Gastroesophageal sphincter (tissue), 4 donors: ENCODE data around the gene GPR173. TPM values are rescaled to one million over a fixed set of nuclear protein-coding genes. Genes with fewer than 3 reads are reported as not detected.

Experiments
- ATAC-seq: fragments of 150-250 bp; one replicate; pipeline ENCODE4 v1.9.1; 2016; ENCODE audit warnings: mild to moderate bottlenecking, moderate library complexity
- H3K27ac ChIP-seq, 4 donors: fragments of 200-600 bp; sonication (generic) in 3 of 4; 1 replicate in 3 of 4; 2 replicates in 1 of 4; pipeline ENCODE4 v1.5.1; 2016 to 2019
- H3K27me3 ChIP-seq: fragments of 200-600 bp; sonication (generic); one replicate; pipeline ENCODE4 v1.5.1; 2019
- H3K36me3 ChIP-seq, 2 donors: fragments of 200-600 bp; sonication (generic); one replicate each; pipeline ENCODE4 v1.5.1; 2019; ENCODE audit warnings: control low read depth in 1 of 2
- H3K4me1 ChIP-seq, 3 donors: fragments of 200-600 bp; sonication (generic); 1 replicate in 2 of 3; 2 replicates in 1 of 3; pipeline ENCODE4 v1.5.1; 2016 to 2019; ENCODE audit warnings: control low read depth in 2 of 3
- H3K4me3 ChIP-seq, 2 donors: fragments of 200-600 bp; sonication (generic); one replicate each; pipeline ENCODE4 v1.5.1; 2019; ENCODE audit warnings: mild to moderate bottlenecking in 1 of 2, moderate library complexity in 1 of 2
- H3K9me3 ChIP-seq, 3 donors: fragments of 200-600 bp; sonication (generic); one replicate each; pipeline ENCODE4 v1.5.1; 2017 to 2019; ENCODE audit warnings: control low read depth in 2 of 3
- CTCF ChIP-seq, 4 experiments: fragments of 200-600 bp in 2 of 4; fragments of 450-650 bp in 2 of 4; sonication (generic) in 1 of 4; IDR thresholded peaks; one replicate each; pipeline ENCODE4 v1.5.1; 2017 to 2019; ENCODE audit warnings: antibody characterized with exemption in 4 of 4, mild to moderate bottlenecking in 2 of 4, moderate library complexity in 2 of 4
- EP300 ChIP-seq: sonication (generic); formaldehyde crosslinking; IDR thresholded peaks from one replicate; pipeline ENCODE4 v1.6.1; 2017; ENCODE audit warnings: antibody characterized with exemption, mild to moderate bottlenecking
- POLR2A ChIP-seq, 2 donors: fragments of 450-650 bp; IDR thresholded peaks; one replicate each; pipeline ENCODE4 v1.6.1; 2017; ENCODE audit warnings: antibody characterized with exemption in 2 of 2, mild to moderate bottlenecking in 2 of 2, moderate library complexity in 1 of 2
- POLR2AphosphoS5 ChIP-seq: sonication (generic); formaldehyde crosslinking; IDR thresholded peaks from one replicate; pipeline ENCODE4 v1.6.1; 2017; ENCODE audit warnings: antibody characterized with exemption
- WGBS, 2 donors: methylation state at CpG; one replicate each; pipeline ENCODE4 v1.1.5; 2018; ENCODE audit warnings: low coverage in 1 of 2; 5-methylcytosine and 5-hydroxymethylcytosine counted together
- total RNA-seq, 4 donors: library from RNA; depleted of rRNA; stranded (reverse); fragments of >200 nt; gene quantifications; one replicate each; pipeline ENCODE4 v1.1.0, GENCODE V29; 2016

GPR173 gene
- total RNA-seq, 4 donors from 2014 or later: 0.67 to 2.5 (median 0.99) TPM

GRCh38 chrX:53086464-53086863 lies 37.9 kb downstream of the GPR173 start:
- H3K9me3 ChIP-seq: no peaks in the 10 kb centered on the region
- peak overlapping the region; percentile 18 to 80 for H3K4me3 ChIP-seq
- H3K27me3 ChIP-seq: no peaks in the 10 kb centered on the region
- peaks cover 0 to 26% of the 10 kb centered on the region in 2 donors for H3K36me3 ChIP-seq
- peak; percentile 36 for TF ChIP-seq EP300
- no peak for TF ChIP-seq POLR2A (IDR thresholded peaks at IDR 0.05)
- peak; percentile 54 for TF ChIP-seq POLR2AphosphoS5
- TF ChIP-seq CTCF (IDR thresholded peaks at IDR 0.05): no peak
- no peak for ATAC-seq
- peak overlapping the region; percentile 89 to 96 (median 94) for H3K27ac ChIP-seq
- peaks cover 0 to 49% (median 0%) of the 10 kb centered on the region in 3 donors for H3K4me1 ChIP-seq
- 10 to 13% methylated on average over 2 to 4 of the region's 6 CpGs for WGBS, 2 donors

DNA sequence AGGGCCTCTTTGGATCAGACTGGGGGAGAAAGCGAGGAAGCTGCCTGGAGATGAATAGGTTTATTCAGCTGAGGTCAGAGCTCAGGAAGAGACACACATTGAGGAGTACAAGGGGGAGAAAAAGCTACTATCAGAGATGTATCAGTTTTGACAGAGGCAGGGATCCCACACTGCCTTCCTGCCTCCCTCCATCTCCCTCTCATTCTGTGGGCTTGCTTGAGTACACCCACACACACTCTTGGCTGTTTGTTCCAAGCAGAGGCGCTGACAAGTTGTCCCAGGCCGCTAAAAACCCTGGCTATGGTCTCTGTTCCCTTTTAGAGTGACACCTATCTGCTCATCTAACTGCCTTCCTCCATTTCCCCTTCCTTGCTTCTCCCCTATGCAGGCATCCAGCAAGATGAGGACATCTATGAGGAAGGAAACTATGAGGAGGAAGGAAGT lies 38.8 kb downstream of the GPR173 start:
- H3K36me3 ChIP-seq: peaks cover 0 to 26% of the 10 kb centered on the region in 2 donors
- WGBS, 2 donors: 80% methylated on average over 2 of the region's 3 CpGs; no CpG with 5 or more reads in 1 of the 2 donors

GRCh38 chrX:53088136-53088974 lies 39.8 kb downstream of the GPR173 start:
- H3K9me3 ChIP-seq: no peaks in the 10 kb centered on the region
- WGBS, 2 donors: 41% methylated on average over 14 of the region's 51 CpGs; no CpG with 5 or more reads in 1 of the 2 donors
- no peaks in the 10 kb centered on the region for H3K27me3 ChIP-seq
- H3K36me3 ChIP-seq: peaks cover 0 to 26% of the 10 kb centered on the region in 2 donors
- ATAC-seq: peak; percentile 84
- H3K27ac ChIP-seq: peak overlapping the region; percentile 93 to 97 (median 96)
- peaks cover 0 to 49% (median 0%) of the 10 kb centered on the region in 3 donors for H3K4me1 ChIP-seq
- TF ChIP-seq CTCF (IDR thresholded peaks at IDR 0.05) (no peak), EP300 (no peak), POLR2A (IDR thresholded peaks at IDR 0.05) (peak; percentile 43 to 55), POLR2AphosphoS5 (peak; percentile 68)
- H3K4me3 ChIP-seq: peak overlapping the region; percentile 42 to 80

More for the DNA sequence above, 38.8 kb downstream of the GPR173 start:
- H3K27me3 ChIP-seq: no peaks in the 10 kb centered on the region
- no peaks in the 10 kb centered on the region for H3K9me3 ChIP-seq
- peaks cover 0 to 49% (median 0%) of the 10 kb centered on the region in 3 donors for H3K4me1 ChIP-seq
- peak overlapping the region; percentile 89 to 96 (median 94) for H3K27ac ChIP-seq
- TF ChIP-seq POLR2A (IDR thresholded peaks at IDR 0.05) (peak in 1 of 2 donors; percentile 15), EP300 (no peak), CTCF (IDR thresholded peaks at IDR 0.05) (no peak), POLR2AphosphoS5 (no peak)
- no peak for ATAC-seq
- H3K4me3 ChIP-seq: peak overlapping the region in 1 of 2 donors; percentile 80

DNA sequence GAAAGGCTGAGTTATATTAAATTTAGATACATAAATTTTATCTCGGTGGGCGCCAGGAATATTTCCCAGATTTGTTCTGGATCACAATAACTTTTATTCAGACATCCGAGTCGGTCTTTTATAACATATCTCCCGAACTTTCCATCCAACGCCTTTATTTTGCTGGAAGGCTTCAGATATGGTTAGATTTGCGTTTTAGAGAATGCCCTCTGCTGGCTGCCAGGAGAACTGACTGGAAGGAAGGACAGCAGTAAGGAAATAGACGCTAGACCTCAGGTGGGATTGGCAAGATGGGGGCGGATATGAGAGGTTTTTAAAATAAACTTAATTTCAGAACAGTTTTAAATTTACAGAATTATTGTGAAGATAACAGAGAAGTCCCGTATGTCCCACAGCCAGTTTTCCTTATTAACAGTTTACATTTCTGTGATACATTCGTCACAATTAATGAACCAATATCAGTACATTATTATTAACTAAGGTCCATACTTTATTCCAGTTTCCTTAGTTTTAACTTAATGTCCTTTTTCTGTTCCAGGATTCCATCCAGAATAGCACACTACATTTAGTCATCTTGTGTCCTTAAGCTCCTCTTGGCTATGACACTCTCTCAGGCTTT lies 40.7 kb downstream of the GPR173 start:
- no peaks in the 10 kb centered on the region for H3K27me3 ChIP-seq
- peak overlapping the region; percentile 42 to 80 for H3K4me3 ChIP-seq
- WGBS, 2 donors: 8 to 24% methylated on average over 11 of the region's 11 CpGs
- no peak for ATAC-seq
- no peaks in the 10 kb centered on the region for H3K9me3 ChIP-seq
- peak overlapping the region; percentile 93 to 97 (median 96) for H3K27ac ChIP-seq
- peaks cover 0 to 23% of the 10 kb centered on the region in 2 donors for H3K36me3 ChIP-seq
- H3K4me1 ChIP-seq: peaks cover 0 to 41% (median 0%) of the 10 kb centered on the region in 3 donors
- no peak for TF ChIP-seq POLR2AphosphoS5
- TF ChIP-seq POLR2A (IDR thresholded peaks at IDR 0.05): no peak
- peak; percentile 64 to 81 (median 73) for TF ChIP-seq CTCF (IDR thresholded peaks at IDR 0.05)
